Endothelial cell (in vitro differentiated cells): Measurements from ENCODE around the gene HAL. TPM values are rescaled to one million over a fixed set of nuclear protein-coding genes. Genes with fewer than 3 reads are reported as not detected.
"Not testable (repeated sequence)": the region's sequence is repeated elsewhere in the genome, so short reads cannot be mapped to it uniquely, and the experiment has no call there.

Source experiments
- DNase-seq: peaks from one replicate; pipeline ENCODE4 v3.0.0; 2021; ENCODE audit warnings: low spot score
- H3K27ac Mint-ChIP-seq: one replicate; pipeline ENCODE4 v1.8.0; 2021; ENCODE audit warnings: mixed read lengths, inconsistent platforms; ENCODE audit not compliant: unreplicated experiment
- H3K27me3 Mint-ChIP-seq: one replicate; pipeline ENCODE4 v1.8.0; 2021; ENCODE audit warnings: mild to moderate bottlenecking, moderate library complexity, mixed read lengths, inconsistent platforms; ENCODE audit not compliant: unreplicated experiment
- H3K36me3 Mint-ChIP-seq: one replicate; pipeline ENCODE4 v1.8.0; 2021; ENCODE audit warnings: mild to moderate bottlenecking, low read depth, mixed read lengths, inconsistent platforms; ENCODE audit not compliant: unreplicated experiment
- H3K4me1 Mint-ChIP-seq: one replicate; pipeline ENCODE4 v1.8.0; 2021; ENCODE audit warnings: mild to moderate bottlenecking, mixed read lengths, inconsistent platforms; ENCODE audit not compliant: unreplicated experiment
- H3K4me3 Mint-ChIP-seq: one replicate; pipeline ENCODE4 v1.8.0; 2021; ENCODE audit warnings: mild to moderate bottlenecking, mixed read lengths, inconsistent platforms; ENCODE audit not compliant: unreplicated experiment
- H3K9me3 Mint-ChIP-seq: one replicate; pipeline ENCODE4 v1.8.0; 2021; ENCODE audit warnings: mixed read lengths, inconsistent platforms; ENCODE audit not compliant: unreplicated experiment
- CTCF ChIP-seq: fragments of 200-600 bp; sonication (generic); IDR thresholded peaks from one replicate; pipeline ENCODE4 v1.5.0; 2021; ENCODE audit warnings: antibody characterized with exemption; ENCODE audit not compliant: unreplicated experiment
- total RNA-seq: library from RNA; stranded (reverse); fragmentation: NEBNext Ultra II Directional; extraction: Animal tissue kit (Norgen Biotek cat#: 25700); gene quantifications from one replicate; pipeline ENCODE4 v1.2.1, GENCODE V29; 2021; ENCODE audit not compliant: unreplicated experiment

Gene HAL
- total RNA-seq, 1 donor from 2014 or later: 1.1 TPM

GRCh38 chr12:95972832-95973456 is 23.2 kb downstream of the HAL start:
- no peaks in the 10 kb centered on the region for H3K4me1 Mint-ChIP-seq
- H3K27ac Mint-ChIP-seq: no peak overlapping the region
- no peak overlapping the region for H3K4me3 Mint-ChIP-seq
- peaks cover 5% of the 10 kb centered on the region for H3K36me3 Mint-ChIP-seq
- TF ChIP-seq CTCF: no peak
- no peak for DNase-seq
- no peaks in the 10 kb centered on the region for H3K9me3 Mint-ChIP-seq
- H3K27me3 Mint-ChIP-seq: peaks cover 7% of the 10 kb centered on the region

- no peak for TF ChIP-seq CTCF
- peaks cover 8% of the 10 kb centered on the region for H3K27me3 Mint-ChIP-seq
- no peaks in the 10 kb centered on the region for H3K9me3 Mint-ChIP-seq
- no peak overlapping the region for H3K4me3 Mint-ChIP-seq
- no peaks in the 10 kb centered on the region for H3K4me1 Mint-ChIP-seq
- peaks cover 5% of the 10 kb centered on the region for H3K36me3 Mint-ChIP-seq
- peak overlapping the region; percentile 22 for H3K27ac Mint-ChIP-seq
- DNase-seq: no peak
Observed at GRCh38 chr12:95970905-95971304, 25.2 kb downstream of the HAL start.

- not testable (repeated sequence) for H3K27ac Mint-ChIP-seq, H3K27me3 Mint-ChIP-seq, H3K4me3 Mint-ChIP-seq, H3K36me3 Mint-ChIP-seq, H3K4me1 Mint-ChIP-seq, DNase-seq, H3K9me3 Mint-ChIP-seq
Observed at GRCh38 chr12:95969116-95969515, 27.0 kb downstream of the HAL start.

GRCh38 chr12:95967301-95967700 is 28.8 kb downstream of the HAL start:
- Mint-ChIP-seq H3K9me3 (no peaks in the 10 kb centered on the region), H3K27ac (no peak overlapping the region), H3K4me1 (no peaks in the 10 kb centered on the region), H3K4me3 (no peak overlapping the region), H3K36me3 (peaks cover 5% of the 10 kb centered on the region), H3K27me3 (peaks cover 5% of the 10 kb centered on the region)
- TF ChIP-seq CTCF: no peak
- DNase-seq: no peak

- H3K27ac Mint-ChIP-seq: no peak overlapping the region
- H3K9me3 Mint-ChIP-seq: no peaks in the 10 kb centered on the region
- DNase-seq: no peak
- peaks cover 3% of the 10 kb centered on the region for H3K27me3 Mint-ChIP-seq
- H3K4me1 Mint-ChIP-seq: no peaks in the 10 kb centered on the region
- H3K4me3 Mint-ChIP-seq: no peak overlapping the region
- TF ChIP-seq CTCF: no peak
- H3K36me3 Mint-ChIP-seq: peaks cover 5% of the 10 kb centered on the region
Observed at GRCh38 chr12:95966287-95966870, 29.8 kb downstream of the HAL start.
